ENCODE results near the gene SMURF2. TPM values are rescaled to one million over a fixed set of nuclear protein-coding genes. Genes with fewer than 3 reads are reported as not detected.
"Not testable (repeated sequence)": the region's sequence is repeated elsewhere in the genome, so short reads cannot be mapped to it uniquely, and the experiment has no call there.

Gene SMURF2
- polyA plus RNA-seq, 12 donors, result 15.4 to 34.8 (median 28.7) TPM; not detected in 1

DNA sequence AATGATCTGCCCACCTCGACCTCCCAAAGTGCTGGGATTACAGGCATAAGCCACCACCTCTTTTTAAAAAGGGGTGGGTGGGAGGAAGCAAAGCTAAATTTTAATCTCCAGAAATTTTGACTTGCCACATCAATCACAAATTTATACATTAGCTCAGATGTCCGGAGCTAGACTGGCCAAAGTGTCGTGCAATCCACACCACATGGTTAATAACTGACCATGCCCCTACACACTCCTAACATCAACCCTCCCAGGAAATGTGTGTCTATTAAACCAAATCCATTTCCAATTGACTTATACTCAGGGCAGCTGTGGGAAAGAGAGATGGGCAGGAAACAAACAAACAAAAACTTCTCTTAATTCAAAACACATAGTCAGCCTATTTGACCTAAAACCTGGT, 29.9 kb downstream of the SMURF2 start:
- no peak for DNase-seq

- no peak for DNase-seq
Measured at GRCh38 chr17:64630309-64631223, 31.5 kb downstream of the SMURF2 start.

GRCh38 chr17:64628641-64629040, 33.5 kb downstream of the SMURF2 start:
- no peak for DNase-seq

GRCh38 chr17:64627797-64628196, 34.3 kb downstream of the SMURF2 start:
- DNase-seq, result no peak

- no peak for DNase-seq
Measured at GRCh38 chr17:64626827-64627226, 35.3 kb downstream of the SMURF2 start.

- no peak for DNase-seq
Measured at GRCh38 chr17:64625541-64625940, 36.6 kb downstream of the SMURF2 start.

DNA sequence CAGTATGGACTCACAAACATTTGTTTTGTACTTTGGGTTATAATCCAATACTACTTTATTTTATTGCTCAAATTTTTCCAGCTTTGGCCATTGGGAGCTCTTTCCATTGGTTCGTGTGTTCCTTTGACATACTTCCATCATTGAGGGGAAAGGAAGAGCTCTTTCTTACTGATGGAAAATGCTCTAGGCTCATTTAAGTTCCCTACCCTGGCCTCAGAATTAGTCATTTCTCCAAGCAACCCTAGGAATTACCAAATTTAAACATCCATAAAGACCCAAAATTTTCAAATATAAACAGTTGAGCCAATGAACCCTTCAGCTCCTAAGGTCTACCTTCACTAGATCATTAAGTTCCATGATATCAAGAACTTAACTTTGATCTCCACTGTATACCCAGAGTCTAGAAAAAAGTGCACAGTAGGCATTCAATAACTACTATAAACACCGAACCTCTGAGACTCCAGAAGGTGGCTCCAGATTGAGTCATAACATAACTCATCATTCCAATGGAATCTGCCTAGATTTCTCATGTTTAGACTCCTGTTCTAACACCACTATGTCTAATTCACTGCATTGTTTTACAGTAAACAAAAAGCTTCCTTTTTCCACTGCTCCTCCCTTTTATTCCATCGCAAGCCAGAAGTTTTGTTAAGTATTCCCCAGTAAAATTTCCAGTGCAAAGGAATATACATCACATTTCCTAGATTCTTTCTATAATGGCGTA, 39.0 kb downstream of the SMURF2 start:
- no peak for DNase-seq

DNA sequence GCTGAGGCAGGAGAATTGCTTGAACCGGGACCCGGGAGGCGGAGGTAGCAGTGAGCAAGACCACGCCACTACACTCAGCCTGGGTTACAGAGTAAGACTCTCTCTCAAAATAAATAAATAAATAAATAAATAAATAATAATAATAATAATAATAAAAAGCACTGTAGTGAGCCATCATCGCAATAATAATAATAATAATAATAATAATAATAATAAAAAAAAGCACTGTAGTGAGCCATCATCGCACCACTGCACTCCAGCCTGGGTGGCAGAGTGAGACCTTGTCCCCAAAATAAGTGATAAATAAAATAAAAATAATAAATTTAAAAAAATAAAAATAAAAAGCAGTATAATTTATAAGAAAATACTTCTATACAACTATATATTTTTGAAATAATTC, 40.3 kb downstream of the SMURF2 start:
- DNase-seq, result no peak

DNA sequence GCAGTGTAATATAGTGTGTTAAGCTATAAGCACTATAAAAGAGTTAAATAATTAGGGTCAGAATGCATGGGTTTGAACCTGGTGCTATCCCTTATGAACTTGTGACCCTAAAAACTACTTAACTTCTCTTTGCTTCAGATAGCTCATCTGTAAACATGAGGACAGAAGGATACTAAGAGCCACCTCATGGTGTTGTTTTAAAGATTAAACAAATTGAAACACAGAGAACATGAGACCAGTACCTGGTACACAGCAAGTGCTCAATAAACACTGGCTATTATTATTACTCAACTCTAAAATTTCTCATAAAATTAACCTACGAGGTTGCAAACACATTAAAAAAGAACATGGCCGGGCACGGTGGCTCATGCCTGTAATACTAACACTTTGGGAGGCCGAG, 43.3 kb downstream of the SMURF2 start:
- DNase-seq, result no peak

DNA sequence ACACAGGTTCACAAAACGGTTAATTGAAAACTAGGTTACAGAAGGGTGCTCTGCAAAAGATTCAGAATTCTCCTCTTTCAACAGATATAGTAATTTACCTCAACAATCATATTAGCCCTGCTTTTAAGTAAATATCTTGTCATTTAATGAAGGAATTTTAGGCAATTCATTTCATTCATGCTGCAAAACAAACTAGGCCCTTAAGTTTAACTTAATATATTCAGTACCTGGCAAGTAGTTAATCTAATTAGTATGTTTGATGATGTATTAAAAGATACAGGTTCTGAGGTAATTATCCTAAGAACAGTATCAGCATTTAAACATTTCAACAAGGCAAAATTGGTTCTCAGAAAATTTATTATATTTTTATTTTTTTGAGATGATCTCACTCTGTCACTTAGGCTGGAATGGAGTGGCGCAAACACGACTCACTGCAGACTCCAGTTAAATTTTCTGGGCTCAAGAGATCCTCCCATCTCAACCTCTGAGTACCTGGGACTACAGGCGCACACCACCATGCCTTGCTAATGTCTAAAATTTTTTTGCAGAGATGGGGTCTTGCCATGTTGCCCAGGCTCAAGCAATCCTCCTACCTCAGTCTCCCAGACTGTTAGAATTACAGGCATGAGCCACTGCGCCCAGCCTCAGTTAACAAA, 44.9 kb downstream of the SMURF2 start:
- no peak for DNase-seq

DNA sequence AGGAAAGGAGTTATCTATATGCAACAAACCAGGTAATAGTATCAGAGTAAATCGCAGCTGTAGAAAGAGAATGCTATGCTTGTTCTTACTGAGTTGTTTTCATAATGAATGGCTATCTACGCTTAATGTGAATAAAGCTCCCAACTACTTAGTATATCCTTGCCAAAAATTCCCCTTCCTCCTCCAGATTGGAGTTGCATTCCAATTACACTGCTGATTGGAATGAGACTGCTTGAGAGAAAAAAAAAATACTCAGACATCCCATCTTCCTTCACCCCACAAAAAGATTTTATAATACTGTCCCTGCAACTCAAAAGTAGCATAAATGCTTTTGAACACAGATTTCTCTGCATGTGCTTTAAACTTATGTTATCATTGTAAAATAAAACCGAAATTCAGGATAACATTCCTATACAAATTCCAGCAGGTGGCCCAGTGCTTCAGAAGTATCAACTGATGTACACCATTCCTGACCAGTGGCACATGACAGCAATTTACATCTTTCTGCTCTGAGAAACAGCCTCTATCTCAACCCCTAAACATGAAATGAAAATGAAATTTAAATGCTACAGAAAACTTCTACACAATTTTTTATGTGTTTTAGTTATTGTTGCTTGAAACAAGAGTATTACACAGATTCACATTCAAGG, 47.0 kb downstream of the SMURF2 start:
- DNase-seq, result no peak

- DNase-seq, result no peak
Measured at GRCh38 chr17:64614266-64615027, 47.7 kb downstream of the SMURF2 start.

- DNase-seq, result no peak
Measured at GRCh38 chr17:64611369-64611768, 50.7 kb downstream of the SMURF2 start.

DNA sequence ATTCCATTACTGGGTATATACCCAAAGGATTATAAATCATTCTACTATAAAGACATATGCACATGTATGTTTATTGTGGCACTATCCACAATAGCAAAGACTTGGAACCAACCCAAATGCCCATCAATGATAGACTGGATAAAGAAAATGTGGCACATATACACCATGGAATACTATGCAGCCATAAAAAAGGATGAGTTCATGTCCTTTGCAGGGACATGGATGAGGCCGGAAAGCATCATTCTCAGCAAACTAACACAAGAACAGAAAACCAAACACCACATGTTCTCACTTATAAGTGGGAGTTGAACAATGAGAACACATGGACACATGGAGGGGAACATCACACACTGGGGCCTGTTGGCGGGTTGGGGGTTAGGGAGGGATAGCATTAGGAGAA, 51.9 kb downstream of the SMURF2 start:
- not testable (repeated sequence) for DNase-seq

DNA sequence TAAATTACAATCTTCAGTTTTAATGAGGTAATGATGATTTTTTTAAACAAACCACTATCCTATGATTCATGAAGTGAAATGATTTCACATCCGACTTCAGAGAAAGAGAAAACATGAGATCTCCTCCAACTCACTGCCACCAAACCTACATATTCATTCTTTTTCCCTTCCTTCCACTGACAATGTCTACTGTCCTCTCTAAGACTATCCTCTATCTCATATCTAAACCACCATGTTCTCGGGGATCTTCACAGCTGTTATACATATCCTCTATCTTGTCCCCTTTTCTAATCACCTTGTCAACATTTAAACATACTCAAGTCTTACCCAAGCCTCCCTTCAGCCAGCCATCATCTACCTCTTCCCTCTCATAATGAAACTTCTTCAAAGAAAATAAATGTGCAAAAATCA, 53.5 kb downstream of the SMURF2 start:
- no peak for DNase-seq

GRCh38 chr17:64607862-64608565, 54.1 kb downstream of the SMURF2 start:
- no peak for DNase-seq

DNA sequence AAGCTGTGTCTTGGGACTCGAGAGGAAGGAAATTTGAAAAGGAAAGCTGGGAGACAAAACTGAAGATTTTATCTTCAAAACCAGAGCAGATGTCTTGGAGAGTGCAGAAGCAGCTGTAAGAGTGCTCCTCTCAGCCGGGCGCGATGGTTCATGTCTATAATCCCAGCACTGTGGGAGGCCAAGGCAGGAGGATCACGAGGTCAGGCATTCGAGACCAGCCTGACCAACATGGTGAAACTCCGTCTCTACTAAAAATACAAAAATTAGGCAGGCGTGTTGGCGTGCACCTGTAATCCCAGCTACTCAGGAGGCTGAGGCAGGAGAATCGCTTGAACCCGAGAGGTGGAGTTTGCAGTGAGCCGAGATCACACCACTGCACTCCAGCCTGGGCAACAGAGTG, 57.6 kb downstream of the SMURF2 start:
- not testable (repeated sequence) for DNase-seq

DNA sequence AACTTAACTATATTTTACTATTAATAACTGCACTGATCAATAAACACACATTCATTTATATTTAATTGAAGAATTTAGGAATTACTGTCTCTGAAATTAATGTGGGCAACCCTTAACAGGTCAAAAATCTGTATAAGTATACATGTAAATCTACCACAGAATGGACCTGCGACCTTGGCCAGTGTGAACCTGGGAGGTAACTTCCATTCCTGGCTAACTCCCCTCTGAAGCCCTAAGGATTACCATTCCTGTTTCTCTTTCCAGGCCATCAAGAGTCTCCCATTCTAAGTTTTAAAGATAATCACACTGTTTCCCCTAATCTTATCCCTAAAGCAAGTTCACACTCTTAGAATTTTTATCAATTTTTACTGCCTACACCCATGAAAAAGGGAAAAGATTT, 58.1 kb downstream of the SMURF2 start:
- DNase-seq, result no peak

GRCh38 chr17:64599827-64600226, 62.3 kb downstream of the SMURF2 start:
- DNase-seq, result no peak

- DNase-seq, result no peak
Measured at GRCh38 chr17:64599187-64599676, 62.9 kb downstream of the SMURF2 start.
